Epithelial cell of prostate (primary cell): Measurements from ENCODE around the gene SAMM50.

Source experiments
- DNase-seq: peaks from one replicate; pipeline ENCODE4 v3.0.0-alpha.2; 2011; ENCODE audit warnings: low read depth, low spot score
- H3K27ac ChIP-seq: fragments of 450-650 bp; 2 replicates; pipeline ENCODE4 v1.5.1; 2017; ENCODE audit warnings: mild to moderate bottlenecking

The SAMM50 gene

DNA sequence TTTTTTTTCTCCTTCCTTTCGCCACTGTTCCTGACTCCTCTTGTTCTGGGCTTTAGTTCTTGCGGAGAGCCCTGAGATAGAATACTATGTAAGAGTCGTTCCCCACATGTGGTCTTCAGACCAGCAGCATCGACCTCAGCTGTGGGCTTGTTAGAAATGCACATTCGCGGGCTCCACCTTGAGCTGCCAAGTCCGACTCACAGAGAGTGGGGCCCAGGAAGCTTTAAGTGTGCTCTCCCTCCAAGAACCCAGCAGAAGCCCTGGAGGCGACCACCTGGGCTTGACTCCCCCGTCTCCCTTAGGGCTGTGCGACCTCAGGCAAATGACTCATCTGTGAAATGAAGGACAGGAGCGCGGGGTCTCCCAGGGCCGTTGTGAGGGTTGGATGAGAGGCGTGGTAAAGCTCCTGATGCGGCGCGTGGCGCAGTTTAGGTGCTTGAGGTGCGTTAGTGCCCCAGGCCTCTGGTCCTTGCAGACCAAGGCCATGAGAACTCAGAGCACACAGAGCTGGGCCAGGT lies 18.8 kb downstream of the SAMM50 start:
- DNase-seq = no peak

DNA sequence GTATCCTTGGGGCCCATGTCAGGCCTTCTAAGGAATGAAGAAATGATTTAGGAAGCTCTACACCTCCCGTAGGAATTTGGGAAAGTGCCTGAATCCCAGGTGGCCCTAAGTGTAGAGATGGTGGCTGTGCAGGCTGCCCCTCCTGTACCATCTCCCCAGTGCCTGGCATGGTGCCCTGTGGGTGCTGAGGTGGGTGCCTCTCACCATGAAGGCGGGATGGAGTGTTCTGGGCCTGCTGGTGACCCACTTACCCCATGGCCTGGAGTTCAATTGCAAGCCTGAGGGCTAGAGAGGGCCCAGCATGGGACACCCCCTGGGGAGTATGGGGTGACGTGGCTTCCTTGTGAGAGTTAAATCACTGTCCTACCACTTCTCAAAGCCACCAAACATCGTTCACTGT lies 19.8 kb downstream of the SAMM50 start:
- DNase-seq = no peak

More for the DNA sequence above, 18.8 kb downstream of the SAMM50 start:
- no peak overlapping the region for H3K27ac ChIP-seq

DNA sequence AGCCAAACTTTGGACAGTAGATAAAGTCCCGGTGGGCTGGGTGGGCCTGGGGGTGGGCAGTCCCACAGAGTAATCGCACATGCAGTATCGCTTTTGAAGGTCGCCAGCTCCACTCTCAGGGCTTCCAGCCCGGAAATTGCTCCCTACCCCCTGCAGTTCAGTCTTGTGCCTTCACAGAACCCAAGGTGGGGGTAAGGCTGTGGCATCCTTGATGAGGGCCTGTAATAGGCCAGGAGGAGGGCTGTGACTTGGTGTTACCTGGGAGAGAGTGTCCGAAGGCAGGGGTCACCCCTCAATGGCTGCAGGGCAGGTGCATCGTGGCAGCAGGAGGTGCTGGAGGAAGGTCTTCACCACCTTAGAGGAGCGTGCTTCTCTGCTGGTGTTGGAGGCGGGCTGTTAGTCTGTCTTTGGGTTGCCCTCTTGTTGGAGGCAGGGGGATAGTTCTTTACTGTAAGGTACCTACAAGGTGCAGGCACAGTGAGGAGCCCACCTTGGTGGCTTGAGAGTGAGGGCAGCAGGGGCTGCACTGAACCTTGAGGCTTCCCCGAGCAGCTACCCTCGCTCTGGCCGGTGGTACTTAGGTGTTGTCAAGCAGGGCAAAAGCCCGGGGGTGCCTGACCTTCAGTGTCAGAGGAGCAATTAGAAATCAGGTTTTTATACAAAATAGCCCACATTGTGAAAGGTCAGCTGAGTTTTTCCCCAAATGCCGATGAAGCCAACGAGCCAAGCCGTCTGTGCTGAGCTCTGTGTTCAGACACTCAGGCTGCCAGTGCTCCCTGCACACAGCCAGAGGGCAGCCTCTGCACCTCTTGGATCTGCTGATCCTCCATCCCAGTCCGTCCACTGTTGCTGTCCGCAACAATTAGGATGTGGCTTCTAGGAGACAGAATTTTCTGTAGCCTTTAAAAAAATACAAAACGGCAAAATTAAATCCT lies 21.9 kb downstream of the SAMM50 start:
- H3K27ac ChIP-seq = no peak overlapping the region
- DNase-seq = no peak

More for the DNA sequence above, 19.8 kb downstream of the SAMM50 start:
- no peak overlapping the region for H3K27ac ChIP-seq

DNA sequence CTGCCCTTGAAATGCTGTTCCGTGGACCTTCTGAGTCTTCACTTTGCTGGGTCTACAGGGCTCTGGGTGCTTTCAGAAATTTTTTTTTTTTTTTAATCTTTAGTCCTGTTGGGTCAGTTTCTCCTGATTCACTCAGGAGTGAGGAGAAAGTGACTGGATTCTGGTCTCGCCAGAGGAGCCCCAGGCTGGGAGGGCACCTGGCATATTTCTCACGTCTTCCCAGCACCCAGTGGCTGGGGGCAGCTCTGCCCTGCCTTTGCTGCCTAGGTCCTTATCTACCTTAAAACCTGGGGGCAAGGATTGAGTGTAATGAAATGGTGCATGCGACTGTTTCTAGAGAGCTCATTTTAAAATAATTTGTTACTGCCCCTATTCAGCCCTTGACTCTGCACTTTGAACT lies 23.3 kb downstream of the SAMM50 start:
- DNase-seq = no peak
- H3K27ac ChIP-seq = no peak overlapping the region

DNA sequence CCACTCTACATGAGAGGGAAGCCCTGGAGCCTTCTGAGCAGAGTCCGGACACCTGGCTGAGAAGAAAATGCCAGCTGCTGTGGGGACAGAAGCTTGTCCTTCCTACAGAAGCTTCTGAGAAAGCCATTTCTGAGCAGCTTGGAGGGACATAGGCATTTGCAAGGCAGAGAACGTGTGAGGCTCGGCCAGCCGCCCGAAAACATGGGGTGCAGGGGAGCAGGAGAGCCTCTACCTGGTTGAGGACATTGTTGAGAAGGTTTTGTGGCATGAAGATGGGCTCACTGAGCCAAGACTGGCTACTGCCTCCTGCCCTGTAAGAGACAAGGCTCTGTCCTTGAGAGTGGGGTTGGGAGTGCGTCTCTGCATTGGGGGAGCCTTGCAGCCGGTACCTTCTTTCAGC lies 25.3 kb downstream of the SAMM50 start:
- DNase-seq = no peak
- H3K27ac ChIP-seq = no peak overlapping the region

DNA sequence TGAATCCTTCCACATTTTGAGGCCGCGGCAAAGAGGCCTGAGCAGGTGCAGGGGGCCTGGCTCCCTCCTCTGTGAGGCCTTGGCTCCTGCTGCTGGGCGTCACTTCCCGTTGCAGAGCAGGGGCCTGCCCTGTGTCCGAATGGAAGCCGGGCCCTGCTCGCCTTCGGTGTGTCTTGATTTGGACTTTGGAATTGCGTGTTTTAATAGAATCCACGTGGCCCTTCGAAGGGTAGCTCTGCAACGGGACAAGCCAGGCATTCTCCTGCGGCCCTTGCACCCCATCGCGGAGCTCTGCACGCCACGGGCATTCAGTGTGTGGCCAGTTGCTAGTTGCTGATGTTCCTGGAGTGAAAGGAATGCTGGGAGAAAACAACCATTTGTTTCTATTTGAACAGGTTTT lies 25.8 kb downstream of the SAMM50 start:
- no peak for DNase-seq
- H3K27ac ChIP-seq = no peak overlapping the region

DNA sequence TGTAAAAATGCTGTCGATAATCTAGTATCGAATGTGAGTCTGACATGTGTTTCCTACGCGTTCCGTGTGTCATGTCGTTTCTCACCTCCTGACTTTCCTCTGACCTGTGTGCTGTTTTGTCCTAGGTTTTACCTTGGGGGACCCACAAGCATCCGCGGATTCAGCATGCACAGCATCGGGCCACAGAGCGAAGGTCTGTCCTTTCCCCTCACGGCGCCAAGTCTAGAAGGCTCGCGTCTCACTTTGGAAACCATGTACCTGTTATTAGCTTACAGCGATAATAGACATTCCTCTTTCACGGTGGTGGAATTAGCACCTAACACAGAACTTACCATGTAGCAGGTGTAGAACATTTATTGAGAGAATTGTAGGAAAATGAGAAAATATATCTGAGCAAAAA lies 28.6 kb downstream of the SAMM50 start:
- H3K27ac ChIP-seq = no peak overlapping the region
- DNase-seq = no peak

DNA sequence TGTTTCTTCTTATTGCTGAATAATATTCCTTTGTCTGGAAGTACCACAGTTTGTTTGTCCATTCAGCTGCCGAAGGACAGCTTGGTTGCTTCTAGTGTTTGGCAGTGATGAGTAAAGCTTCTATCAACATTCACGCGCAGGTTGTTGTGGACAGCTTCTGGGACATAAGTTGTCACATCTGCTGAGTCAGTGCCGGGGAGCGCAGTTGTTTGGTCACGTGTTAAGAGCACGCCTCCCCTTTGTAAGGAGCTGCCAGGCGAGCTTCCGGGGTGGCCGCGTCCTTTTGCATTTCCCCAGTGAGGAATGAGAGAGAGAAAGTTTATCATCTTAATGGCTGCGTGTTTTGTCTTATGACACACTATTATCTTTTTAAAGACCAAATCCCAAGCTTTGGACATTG lies 30.3 kb downstream of the SAMM50 start:
- DNase-seq = no peak
- H3K27ac ChIP-seq = no peak overlapping the region

DNA sequence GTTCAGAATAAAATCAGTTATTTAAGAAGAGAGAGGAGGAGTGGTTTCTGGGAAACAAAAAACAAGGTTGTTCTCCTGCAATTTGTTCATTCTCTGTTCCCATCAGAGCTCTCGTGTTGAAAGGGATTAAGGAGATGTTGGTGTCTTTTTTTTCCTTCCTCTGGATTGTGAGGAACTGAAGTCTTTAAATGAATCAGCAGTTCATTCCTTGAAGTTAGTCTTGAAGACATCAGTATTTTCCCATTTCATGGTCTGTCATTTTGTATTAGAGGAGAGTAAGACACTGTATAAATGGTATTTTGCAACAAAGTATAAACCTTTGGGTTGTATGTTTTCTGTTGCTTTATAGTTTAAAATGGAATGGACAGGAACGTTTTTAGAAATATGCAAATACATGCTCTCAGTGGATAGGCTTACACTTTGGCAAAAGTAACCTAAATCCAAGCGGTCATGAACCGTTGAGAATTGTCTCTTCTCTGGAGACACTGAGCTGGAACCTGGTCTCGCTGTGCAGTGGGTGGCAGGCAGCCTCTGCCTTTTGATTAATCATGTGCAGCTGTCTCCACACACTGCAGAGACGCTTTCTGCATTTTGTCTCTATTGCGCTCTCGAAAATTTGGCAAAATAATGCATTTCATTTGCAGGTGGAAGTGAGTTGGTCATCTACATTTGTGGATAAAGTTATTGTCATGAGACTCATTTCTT lies 33.0 kb downstream of the SAMM50 start:
- no peak for DNase-seq
- H3K27ac ChIP-seq = no peak overlapping the region

DNA sequence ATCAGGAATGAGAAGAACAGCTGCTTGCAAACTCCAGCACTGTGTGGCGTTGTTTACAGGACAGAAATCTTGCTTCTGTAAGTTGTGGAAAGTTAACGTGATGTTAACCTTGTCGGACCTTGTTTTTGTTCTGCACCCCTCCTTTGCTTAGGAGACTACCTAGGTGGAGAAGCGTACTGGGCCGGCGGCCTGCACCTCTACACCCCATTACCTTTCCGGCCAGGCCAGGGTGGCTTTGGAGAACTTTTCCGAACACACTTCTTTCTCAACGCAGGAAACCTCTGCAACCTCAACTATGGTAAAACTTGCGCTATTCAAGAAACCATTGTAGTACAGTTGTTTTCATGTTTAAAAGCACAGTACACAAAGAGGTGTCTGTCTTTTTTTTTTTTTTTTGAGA lies 33.7 kb downstream of the SAMM50 start:
- no peak for DNase-seq

DNA sequence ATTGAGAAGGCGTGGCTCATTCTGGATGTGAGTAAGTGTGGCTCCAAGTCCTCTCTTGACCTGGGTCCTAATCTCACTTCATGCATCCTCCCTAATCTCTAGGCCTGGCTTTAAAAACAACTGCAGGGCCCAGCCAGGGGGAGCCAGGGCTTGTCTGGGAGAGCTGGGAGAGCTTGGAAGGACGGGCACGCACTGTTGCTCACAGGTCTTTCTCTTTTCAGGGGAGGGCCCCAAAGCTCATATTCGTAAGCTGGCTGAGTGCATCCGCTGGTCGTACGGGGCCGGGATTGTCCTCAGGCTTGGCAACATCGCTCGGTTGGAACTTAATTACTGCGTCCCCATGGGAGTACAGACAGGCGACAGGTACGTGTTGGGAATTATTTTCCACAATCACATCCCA lies 34.8 kb downstream of the SAMM50 start:
- DNase-seq = no peak
- H3K27ac ChIP-seq = no peak overlapping the region

More for the DNA sequence above, 33.7 kb downstream of the SAMM50 start:
- no peak overlapping the region for H3K27ac ChIP-seq

DNA sequence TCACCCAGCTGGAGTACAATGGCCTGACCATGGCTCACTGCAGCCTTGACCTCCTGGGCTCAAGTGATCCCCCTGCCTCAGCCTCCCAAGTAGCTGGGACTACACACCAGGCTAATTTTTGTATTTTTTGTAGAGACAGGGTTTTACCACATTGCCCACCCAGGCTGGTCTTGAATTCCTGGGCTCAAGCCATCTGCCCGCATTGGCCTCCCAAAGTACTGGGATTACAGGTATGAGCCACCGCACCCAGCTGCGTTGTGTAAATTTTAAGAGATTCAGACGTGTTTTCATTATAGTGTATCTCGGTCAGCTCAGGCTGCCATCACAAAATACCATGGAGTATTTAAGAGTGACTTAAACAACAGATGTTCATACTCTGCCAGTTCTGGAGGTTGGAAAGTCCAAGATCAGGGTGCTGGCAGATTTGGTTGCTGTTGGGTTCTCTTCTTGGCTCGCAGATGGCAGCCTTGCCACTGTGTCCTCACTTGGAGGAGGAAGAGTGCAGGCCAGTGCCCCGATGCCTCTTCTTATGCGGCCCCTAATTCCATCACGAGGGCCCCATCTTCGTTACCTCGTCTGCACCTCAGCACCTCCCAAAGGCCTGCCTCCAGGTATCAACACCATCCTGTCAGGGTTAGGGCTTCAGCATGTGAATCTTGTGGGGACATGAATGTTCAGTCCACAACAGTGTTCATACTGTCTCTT lies 36.2 kb downstream of the SAMM50 start:
- no peak for DNase-seq
- H3K27ac ChIP-seq = no peak overlapping the region

DNA sequence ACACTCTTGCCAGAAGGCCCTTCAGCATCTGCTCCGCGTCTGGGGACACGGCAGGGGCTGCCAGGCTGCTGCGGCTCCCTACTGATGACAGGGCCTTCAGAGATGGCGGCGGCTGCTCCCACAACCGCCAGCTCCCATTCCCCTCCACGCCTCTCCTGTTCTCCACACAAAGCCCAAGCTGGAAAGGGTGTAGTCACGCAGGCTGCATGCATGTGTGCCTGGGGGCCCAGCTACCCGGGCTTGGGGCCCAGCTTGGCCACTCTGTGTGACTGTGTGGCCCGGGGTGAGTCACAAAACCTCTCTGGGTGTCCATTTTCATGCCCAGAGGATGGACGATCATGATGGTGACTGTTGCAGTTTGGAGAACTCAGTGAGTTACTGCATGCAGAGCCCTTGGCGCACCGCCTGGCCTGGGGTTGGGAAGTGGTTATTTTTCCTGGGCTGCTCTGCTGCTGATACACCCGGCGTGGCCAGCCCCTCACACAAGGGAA lies 37.1 kb downstream of the SAMM50 start:
- no peak for DNase-seq
- no peak overlapping the region for H3K27ac ChIP-seq

DNA sequence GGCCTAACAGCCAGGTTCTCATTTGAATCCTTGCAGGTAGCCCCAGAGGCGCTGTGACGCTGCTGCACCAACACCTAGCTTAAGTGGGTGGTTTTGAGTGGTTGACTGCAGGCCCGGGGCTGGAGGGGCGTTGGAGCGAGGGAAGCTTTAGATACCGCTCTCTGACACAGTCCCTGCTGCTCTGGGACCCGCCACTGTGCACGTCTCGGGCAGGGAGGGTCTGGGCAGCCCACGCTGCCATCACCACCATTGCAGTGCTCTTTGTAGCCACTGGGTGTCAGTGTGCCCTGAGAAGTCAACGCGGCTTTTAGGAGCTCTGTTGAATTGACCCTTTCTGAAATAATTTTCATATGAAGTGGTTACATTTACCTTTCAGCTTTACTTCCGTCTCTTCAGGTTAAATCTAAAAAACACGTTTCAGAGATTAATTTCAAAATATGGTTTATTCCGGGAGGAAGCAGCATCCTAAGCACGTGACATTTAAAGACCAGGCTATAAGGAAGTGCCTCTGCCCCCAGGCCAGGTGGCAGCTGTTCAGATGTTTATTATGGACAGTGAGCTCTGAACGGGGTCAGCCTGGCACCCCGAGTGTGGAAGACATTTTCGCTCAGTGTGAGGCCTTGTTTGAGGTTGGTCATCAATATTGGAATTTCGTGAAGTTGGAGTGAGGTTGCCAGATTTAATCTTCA lies 38.0 kb downstream of the SAMM50 start:
- no peak for DNase-seq
- no peak overlapping the region for H3K27ac ChIP-seq

DNA sequence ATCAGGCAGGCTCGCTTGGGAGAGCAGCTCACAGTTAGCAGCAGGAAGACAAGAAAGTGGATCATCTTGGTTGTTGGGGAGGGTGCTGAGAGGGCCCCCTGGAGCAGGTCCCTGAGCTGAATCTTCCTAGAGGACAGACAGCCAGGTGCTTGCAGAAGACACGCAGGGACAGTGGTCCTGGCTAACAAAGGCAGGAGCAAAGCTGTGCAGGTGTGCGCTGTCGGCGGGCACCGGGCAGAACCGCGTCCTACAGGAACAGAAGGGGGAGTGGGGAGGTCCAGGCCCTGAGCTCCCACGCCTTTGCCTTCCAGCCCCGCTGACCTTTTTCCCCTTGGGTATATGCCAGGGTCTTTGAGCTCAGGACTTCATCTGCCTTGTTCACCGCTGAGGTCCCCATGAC lies 38.8 kb downstream of the SAMM50 start:
- no peak overlapping the region for H3K27ac ChIP-seq
- DNase-seq = no peak

DNA sequence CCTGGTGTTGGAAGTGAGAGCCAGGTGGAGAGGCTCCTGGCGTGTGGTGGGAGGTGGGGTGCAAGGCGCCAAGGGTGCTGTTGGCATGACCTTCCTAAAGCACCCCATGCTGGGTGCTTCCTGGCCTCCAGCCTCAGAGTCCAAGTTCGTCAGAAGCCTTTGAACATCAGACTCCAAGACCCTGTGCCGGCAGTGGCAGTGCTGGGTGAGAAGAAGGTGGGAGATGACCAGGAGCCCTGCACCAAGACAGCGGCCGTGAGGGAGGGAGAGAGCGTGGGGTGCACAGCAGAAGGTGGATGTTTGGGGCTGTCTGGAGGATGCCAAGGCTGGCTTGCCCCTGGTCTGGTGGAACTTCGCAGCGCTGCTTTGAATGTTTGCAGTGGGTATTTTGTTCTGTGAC lies 39.2 kb downstream of the SAMM50 start:
- no peak overlapping the region for H3K27ac ChIP-seq
- no peak for DNase-seq

DNA sequence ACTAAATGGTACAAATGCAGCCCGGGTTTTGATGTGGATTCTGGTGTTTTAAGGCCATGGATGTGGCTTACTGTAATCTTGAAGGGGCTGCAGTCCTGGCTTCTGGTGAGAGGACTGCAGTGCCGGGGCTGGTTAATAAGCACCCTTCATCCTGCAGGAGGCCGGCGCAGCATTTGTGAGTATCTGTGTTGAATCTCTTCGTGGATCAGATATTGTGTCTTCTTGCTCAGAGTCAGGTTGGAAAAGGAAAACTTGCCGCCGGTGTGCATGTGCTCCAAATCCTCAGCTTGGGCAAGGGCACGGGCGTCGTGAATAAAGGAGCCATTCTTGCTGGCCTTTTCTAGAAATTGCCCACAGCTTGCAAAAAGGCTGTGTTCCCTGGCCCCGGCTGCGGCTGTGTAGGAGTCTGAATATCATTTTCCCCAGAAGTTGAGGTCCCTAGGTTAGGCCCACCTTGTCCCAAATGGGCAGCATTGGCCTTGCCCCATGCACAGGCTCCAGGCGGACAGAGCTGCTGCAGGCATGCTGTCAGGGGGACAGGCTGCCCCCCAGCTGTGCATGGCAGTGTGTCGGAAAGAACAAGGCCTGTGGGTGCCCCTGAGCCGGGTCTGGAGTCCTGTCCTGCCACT lies 39.9 kb downstream of the SAMM50 start:
- DNase-seq = no peak
- H3K27ac ChIP-seq = no peak overlapping the region

DNA sequence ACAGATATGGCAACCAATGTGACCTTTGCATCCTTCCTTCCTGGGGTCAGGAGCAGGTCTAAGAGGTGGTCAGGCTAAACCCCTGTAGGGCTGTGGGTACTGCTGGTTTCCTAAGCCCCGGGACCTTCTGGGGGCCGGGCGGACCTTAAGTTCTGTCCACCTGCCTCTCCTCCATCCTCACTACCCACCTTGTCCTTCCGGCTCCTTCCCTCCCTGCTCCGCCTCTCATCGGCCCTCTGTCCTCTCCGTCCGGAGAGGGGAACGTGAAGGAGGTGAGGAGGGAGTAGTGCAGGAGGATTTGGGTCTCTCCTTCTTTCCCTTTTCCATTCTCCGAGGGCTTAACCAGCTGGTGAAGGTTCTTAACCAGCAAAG lies 40.5 kb downstream of the SAMM50 start:
- no peak for DNase-seq
- H3K27ac ChIP-seq = no peak overlapping the region

DNA sequence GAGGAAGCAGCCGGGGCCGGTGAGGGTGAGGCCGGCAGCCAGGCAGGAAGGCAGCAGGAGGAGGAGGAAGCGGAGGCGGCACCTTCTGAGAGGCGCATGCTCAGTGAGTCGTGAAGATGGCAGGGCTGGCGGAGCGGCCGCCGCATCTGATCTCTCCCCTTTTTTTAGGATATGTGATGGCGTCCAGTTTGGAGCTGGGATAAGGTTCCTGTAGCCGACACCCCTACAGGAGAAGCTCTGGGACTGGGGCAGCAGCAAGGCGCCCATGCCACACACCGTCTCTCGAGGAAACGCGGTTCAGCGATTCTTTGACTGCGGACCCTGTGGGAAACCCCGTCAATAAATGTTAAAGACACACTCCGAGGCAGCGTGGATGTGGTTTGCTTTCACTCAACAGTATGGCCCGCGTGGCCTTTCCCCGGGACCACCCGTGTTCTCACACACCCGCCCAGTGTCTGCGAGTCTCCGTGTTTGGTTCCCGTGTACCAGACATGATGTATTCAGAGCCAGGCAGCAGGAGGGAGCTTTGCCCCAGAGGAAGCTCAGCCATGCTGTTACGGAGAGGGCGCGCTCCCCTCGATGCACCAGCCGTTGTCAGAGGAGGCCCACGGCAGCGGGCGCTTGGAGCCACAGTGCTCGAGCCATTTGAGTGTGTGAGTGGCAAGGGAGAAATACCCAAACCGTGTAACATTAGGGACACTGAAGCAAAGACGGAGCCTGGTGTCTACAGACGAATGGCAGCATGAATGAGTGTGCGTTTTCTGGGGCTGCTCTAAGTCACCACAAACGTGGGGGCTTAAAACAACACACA lies 41.1 kb downstream of the SAMM50 start:
- DNase-seq = no peak
- no peak overlapping the region for H3K27ac ChIP-seq
